Gastrocnemius medialis (tissue), 4 donors: ENCODE results near the gene TINCR. TPM values are rescaled to one million over a fixed set of nuclear protein-coding genes. Genes with fewer than 3 reads are reported as not detected.
A peak's percentile ranks its signal among the peaks of the same experiment; 100 is the strongest.
"Not testable (repeated sequence)": the region's sequence is repeated elsewhere in the genome, so short reads cannot be mapped to it uniquely, and the experiment has no call there.

ENCODE experiments used
- ATAC-seq, 2 donors: fragments of 150-250 bp; one replicate each; pipeline ENCODE4 v1.9.1; 2016
- DNase-seq, 2 donors: peaks; one replicate each; pipeline ENCODE4 v3.0.0-alpha.2; 2019
- H3K27ac ChIP-seq, 4 donors: fragments of 200-600 bp; sonication (generic); 1 replicate in 1 of 4; 2 replicates in 3 of 4; pipeline ENCODE4 v1.5.1; 2016 to 2018; ENCODE audit warnings: mild to moderate bottlenecking in 2 of 4, moderate library complexity in 1 of 4
- H3K27me3 ChIP-seq, 3 donors: fragments of 200-600 bp; sonication (generic) in 2 of 3; 1 replicate in 1 of 3; 2 replicates in 2 of 3; pipeline versions ENCODE4 v1.5.1 to v1.6.0; 2016 to 2019; ENCODE audit warnings: mild to moderate bottlenecking in 1 of 3, moderate library complexity in 1 of 3
- H3K36me3 ChIP-seq, 2 donors: fragments of 200-600 bp; sonication (generic) in 1 of 2; one replicate each; pipeline ENCODE4 v1.5.1; 2017 to 2018
- H3K4me1 ChIP-seq, 2 donors: fragments of 200-600 bp; sonication (generic) in 1 of 2; one replicate each; pipeline ENCODE4 v1.5.1; 2016 to 2017; ENCODE audit warnings: mild to moderate bottlenecking in 2 of 2
- H3K4me3 ChIP-seq, 4 donors: fragments of 200-600 bp; sonication (generic) in 3 of 4; 1 replicate in 1 of 4; 2 replicates in 3 of 4; pipeline ENCODE4 v1.5.1; 2016 to 2019; ENCODE audit warnings: mild to moderate bottlenecking in 2 of 4
- H3K9me3 ChIP-seq, 3 donors: fragments of 200-600 bp; sonication (generic) in 2 of 3; 1 replicate in 1 of 3; 2 replicates in 2 of 3; pipeline ENCODE4 v1.5.1; 2016 to 2019
- CTCF ChIP-seq, 5 experiments: fragments of 450-650 bp in 3 of 5; fragments of 200-600 bp in 2 of 5; sonication (generic) in 2 of 5; IDR thresholded peaks in 4 of 5; conservative IDR thresholded peaks in 1 of 5; 1 replicate in 4 of 5; 2 replicates in 1 of 5; pipeline ENCODE4 v1.5.1; 2016 to 2019; ENCODE audit warnings: antibody characterized with exemption in 5 of 5, mild to moderate bottlenecking in 3 of 5, moderate library complexity in 3 of 5
- POLR2A ChIP-seq, 2 donors: fragments of 450-650 bp; IDR thresholded peaks; one replicate each; pipeline ENCODE4 v1.6.1; 2017; ENCODE audit warnings: antibody characterized with exemption in 2 of 2, mild to moderate bottlenecking in 2 of 2, moderate library complexity in 2 of 2
- in situ Hi-C, 4 donors: fragments of 200-750 bp; cut with MboI; loops; one replicate each; pipeline versions ENCODE4 v1.15.0 to v1.8.0; 2017; ENCODE audit warnings: low sequenced_read_pairs in 4 of 4
- intact Hi-C: fragments of 100-400 bp; cut with DNase I; formaldehyde crosslinking; loops from one replicate; pipeline ENCODE4 v1.15.1; 2023; ENCODE audit warnings: low total_unique reads
- total RNA-seq, 4 donors: library from RNA; depleted of rRNA; stranded (reverse); fragments of >200 nt; gene quantifications; one replicate each; pipeline versions ENCODE4 v1.1.0 to v1.2.3, GENCODE V29; 2016

The TINCR gene
- total RNA-seq, 4 donors from 2014 or later: 0.10 TPM; not detected in 3

DNA sequence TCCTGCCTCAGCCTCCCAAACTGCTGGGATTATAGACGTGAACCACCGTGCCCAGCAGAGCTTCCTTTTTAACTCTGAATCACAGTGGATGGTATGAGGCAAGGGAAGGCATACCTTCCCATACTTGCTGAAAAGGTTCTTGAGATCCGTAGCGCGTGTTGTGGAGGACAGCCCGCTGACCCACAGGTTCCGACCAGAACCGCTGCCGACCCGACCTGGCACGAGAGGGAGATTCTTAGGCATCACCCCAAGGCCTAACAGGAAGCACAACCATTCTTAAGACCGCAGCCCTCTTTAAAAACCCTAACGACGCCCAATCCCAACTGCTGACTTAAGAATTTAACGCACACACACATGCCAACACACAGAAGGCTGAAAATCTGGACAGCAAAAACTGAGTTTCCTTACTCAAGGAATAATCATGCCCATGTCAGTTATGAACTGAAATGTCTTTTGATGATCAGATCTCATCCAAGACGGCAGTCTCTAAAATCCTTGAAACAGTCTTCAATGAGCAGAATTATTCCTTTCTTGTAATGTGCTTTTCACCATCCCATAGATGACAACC, 42.2 kb upstream of the TINCR start:
- no peaks in the 10 kb centered on the region for H3K27me3 ChIP-seq
- no peak overlapping the region for H3K4me3 ChIP-seq
- H3K9me3 ChIP-seq: no peaks in the 10 kb centered on the region
- ATAC-seq (no peak), DNase-seq (no peak)
- H3K4me1 ChIP-seq: no peaks in the 10 kb centered on the region
- H3K36me3 ChIP-seq: peaks cover 5 to 91% of the 10 kb centered on the region in 2 donors
- H3K27ac ChIP-seq: no peak overlapping the region
- intact Hi-C loops: no loop called here
- in situ Hi-C loops: no loop called here
- TF ChIP-seq POLR2A (IDR thresholded peaks at IDR 0.05) (no peak), CTCF (IDR thresholded peaks at IDR 0.05 in 4 of 5, conservative IDR thresholded peaks at IDR 0.05 in 1 of 5) (no peak)

GRCh38 chr19:5608766-5609165, 41.0 kb upstream of the TINCR start:
- in situ Hi-C loops, H3K27ac ChIP-seq, H3K27me3 ChIP-seq, intact Hi-C loops, DNase-seq, ATAC-seq, H3K4me1 ChIP-seq, H3K4me3 ChIP-seq, H3K9me3 ChIP-seq: not testable (repeated sequence)
- H3K36me3 ChIP-seq: peaks cover 0 to 91% of the 10 kb centered on the region in 2 donors

DNA sequence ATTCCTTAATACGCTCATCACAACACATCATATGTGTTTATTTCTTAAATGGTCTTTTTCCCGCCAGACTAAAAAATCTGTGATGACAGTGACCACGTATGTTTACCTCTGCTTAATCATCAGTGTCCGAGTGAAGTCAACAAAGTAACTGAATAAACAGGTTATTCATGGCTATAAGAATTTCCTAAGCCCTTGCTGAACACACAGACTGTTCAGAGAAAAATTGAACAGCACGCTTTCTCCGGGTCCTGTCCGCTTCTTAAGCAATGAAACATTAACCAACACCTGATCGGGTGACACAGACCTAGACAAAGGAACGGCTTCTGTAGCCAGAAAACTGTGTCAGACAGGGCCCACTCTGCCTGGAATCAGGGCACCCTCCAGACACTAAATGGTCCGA, 40.5 kb upstream of the TINCR start:
- TF ChIP-seq CTCF (IDR thresholded peaks at IDR 0.05 in 4 of 5, conservative IDR thresholded peaks at IDR 0.05 in 1 of 5) (no peak), POLR2A (IDR thresholded peaks at IDR 0.05) (no peak)
- Histone ChIP-seq H3K36me3 (peaks cover 0 to 91% of the 10 kb centered on the region in 2 donors), H3K4me3 (no peak overlapping the region), H3K27me3 (no peaks in the 10 kb centered on the region), H3K27ac (no peak overlapping the region), H3K4me1 (no peaks in the 10 kb centered on the region), H3K9me3 (no peaks in the 10 kb centered on the region)
- intact Hi-C loops (no loop called here), in situ Hi-C loops (no loop called here)
- ATAC-seq (peak in 1 of 2 donors; percentile 23), DNase-seq (no peak)

GRCh38 chr19:5607318-5608275, 39.8 kb upstream of the TINCR start:
- Histone ChIP-seq H3K4me1 (no peaks in the 10 kb centered on the region), H3K27me3 (no peaks in the 10 kb centered on the region), H3K9me3 (no peaks in the 10 kb centered on the region), H3K4me3 (no peak overlapping the region), H3K36me3 (peaks cover 0 to 91% of the 10 kb centered on the region in 2 donors), H3K27ac (no peak overlapping the region)
- intact Hi-C loops (no loop called here), in situ Hi-C loops (no loop called here)
- no peak for ATAC-seq
- no peak for TF ChIP-seq POLR2A (IDR thresholded peaks at IDR 0.05)
- no peak for TF ChIP-seq CTCF (IDR thresholded peaks at IDR 0.05 in 4 of 5, conservative IDR thresholded peaks at IDR 0.05 in 1 of 5)
- no peak for DNase-seq

- Histone ChIP-seq H3K27ac (no peak overlapping the region), H3K4me3 (no peak overlapping the region), H3K4me1 (no peaks in the 10 kb centered on the region), H3K36me3 (peaks cover 0 to 98% of the 10 kb centered on the region in 2 donors), H3K27me3 (no peaks in the 10 kb centered on the region), H3K9me3 (no peaks in the 10 kb centered on the region)
- in situ Hi-C loops (no loop called here), intact Hi-C loops (no loop called here)
- ATAC-seq (no peak), DNase-seq (no peak)
- TF ChIP-seq CTCF (IDR thresholded peaks at IDR 0.05 in 4 of 5, conservative IDR thresholded peaks at IDR 0.05 in 1 of 5): no peak
- no peak for TF ChIP-seq POLR2A (IDR thresholded peaks at IDR 0.05)
Observed at GRCh38 chr19:5605362-5605761, 37.6 kb upstream of the TINCR start.
